ENCODE results near the gene CAND2.

CAND2 gene

DNA sequence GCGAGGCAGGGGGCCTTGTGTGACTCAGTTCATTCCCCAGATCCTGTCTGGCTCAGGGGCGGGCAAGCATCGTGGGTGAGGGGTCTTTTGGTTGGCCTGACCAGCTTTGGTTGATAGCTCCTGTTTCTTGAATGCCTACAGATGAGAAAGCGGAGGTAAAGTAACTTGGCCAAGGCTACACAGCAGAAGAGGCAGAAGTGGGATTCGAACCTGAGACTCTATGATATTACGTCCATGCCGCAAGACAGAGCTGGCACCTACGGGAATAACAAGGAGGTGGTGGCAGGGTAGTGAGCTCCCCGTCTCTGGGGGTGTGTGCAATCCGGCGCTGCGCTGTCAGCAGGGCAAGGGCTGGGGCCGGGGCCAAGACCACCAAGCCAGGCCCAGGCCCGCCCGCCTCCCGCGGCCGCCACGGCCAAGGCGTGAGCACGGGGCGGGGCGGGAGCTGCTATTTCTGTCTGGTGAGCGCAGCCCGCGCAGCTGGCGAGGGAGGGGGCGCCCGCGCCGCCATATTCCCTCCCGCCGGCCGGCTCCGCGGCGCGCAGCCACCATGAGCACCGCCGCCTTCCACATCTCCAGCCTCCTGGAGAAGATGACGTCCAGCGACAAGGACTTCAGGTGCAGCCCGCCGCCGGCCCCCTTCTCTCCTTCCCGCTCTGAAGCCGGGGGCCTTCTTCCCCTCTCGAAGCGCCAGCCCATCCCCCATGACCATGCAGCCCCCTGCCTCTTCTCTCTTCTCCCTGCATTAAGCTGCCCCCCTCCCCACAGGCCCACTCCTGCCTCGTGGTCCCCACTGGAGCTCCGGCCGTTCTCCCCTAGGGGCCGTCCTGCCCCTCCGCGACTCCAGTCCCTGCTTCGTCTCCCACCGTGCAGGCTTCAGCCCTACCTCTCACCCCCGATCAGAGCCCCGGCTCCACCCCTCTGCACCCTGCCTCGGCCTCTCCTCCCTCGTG lies at the start of gene CAND2:
Gene CAND2, plus strand, starts transcription at position 510 of the 953 bp plus-strand sequence. Its CDS starts 41 bp downstream, at position 551.
- DNase-seq (ENCODE audit: low read depth): peak; percentile 36

DNA sequence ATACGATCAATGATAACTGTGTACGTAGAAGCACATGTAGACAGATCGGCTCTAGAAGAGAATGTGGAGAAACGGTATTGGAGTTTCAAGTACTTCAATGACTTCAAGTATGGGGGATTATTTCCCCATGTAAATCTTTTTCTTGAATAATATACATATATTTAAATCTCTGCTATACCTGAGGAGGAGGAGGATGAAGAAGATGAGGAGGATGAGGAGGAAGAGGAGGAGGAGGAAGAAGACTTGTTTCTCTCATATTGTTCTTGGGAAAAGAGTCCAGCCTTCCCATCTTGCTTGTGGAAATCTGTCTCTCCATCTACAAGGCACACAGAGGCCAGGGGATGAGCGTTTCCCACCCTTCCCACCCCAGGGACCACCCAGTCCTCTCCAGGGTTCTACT lies 48.0 kb upstream of the CAND2 start:
- DNase-seq (ENCODE audit: low read depth): no peak

DNA sequence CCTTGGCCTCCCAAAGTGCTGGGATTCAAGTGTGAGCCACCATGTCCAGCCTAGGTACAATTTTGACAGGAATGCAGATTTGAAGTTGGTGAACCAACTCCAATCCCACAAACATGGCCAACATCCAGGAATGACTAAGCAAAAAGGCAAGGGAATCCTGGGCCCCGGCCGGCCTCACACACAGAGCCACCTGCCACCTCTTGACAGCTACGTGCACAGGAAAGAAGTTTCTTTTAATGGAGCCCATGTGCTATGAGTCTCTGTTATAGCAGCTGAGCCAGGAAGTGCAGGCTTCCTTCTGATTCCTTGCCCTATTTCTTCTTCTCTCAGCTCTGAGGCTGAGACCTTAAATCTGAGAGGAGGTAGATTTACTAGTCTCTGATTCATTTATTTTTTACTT lies 46.3 kb upstream of the CAND2 start:
- DNase-seq (ENCODE audit: low read depth): peak; percentile 70

DNA sequence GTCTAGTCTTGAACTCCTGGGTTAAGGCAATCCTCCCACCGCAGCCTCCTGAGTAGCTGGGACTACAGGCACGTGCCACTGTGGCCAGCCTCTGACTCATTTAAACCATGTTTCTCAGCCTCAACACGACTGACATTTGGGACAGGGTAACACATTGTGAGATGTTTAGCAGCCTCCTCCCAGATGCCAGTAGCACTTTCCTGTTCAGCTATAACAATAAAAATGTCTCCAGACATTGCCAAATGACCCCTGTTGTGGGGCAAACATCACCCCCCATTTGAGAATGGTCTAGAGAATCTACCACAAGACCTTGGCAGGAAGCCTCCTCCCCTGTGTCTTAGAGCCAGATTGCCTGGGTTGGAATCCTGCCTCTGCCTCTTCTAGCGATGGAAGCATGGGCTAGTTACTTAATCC lies 45.8 kb upstream of the CAND2 start:
- peak; percentile 73 for DNase-seq (ENCODE audit: low read depth)

DNA sequence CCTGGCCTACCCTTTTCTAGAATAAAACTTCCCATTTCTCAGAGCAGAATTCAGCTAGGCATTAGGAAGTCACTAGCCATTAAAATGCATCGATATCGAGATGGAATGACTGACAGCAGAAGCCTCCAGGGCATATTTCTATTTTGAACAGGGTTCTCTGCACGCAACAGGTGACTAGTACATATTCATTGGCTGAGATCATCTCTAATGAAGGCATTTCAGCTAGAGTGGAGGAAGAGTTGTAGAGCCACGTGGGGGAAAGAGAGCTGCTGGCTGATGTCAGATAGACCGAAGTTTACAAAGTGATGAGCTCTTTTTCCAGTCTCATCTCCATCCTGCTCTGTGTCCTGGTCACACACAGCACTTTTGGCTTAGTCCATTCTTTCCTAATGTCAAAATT lies 44.9 kb upstream of the CAND2 start:
- peak; percentile 20 for DNase-seq (ENCODE audit: low read depth)

DNA sequence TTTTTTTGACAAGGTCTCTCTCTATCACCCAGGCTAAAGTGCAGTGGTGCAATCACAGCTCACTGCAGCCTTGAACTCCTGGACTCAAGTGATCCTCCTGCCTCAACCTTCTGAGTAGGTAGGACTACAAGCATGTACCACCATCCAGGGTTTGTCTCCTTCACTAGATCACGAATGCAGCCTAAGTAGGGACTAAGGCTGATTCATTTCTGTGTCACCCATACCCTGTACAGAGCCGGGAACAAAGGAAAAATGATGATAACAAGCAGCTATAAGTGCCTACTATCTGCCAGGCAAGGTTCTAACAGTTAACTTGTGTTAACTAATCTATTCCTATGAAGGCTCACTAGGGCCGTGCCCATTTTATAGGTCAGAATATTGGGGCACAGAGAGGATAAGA lies 44.4 kb upstream of the CAND2 start:
- DNase-seq (ENCODE audit: low read depth): no peak

DNA sequence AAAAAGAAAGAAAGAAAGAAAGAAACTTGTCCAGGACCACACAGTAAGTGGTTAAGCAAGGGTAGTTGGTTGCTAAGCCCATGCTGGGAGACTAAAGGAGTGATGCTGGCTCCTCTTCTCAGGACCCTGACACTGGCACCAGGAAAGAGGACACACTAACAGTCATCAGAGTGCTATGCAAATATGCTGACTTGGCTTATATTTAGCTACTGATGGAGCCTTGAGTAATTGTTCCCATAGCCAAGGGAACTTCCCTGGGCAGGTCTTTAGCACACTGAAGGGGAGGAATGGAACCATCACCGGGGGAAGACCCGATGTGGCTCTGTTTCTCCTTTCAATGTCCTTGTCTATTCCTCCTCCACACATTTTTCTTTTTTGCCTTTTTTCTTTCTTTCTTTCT lies 43.7 kb upstream of the CAND2 start:
- no peak for DNase-seq (ENCODE audit: low read depth)

DNA sequence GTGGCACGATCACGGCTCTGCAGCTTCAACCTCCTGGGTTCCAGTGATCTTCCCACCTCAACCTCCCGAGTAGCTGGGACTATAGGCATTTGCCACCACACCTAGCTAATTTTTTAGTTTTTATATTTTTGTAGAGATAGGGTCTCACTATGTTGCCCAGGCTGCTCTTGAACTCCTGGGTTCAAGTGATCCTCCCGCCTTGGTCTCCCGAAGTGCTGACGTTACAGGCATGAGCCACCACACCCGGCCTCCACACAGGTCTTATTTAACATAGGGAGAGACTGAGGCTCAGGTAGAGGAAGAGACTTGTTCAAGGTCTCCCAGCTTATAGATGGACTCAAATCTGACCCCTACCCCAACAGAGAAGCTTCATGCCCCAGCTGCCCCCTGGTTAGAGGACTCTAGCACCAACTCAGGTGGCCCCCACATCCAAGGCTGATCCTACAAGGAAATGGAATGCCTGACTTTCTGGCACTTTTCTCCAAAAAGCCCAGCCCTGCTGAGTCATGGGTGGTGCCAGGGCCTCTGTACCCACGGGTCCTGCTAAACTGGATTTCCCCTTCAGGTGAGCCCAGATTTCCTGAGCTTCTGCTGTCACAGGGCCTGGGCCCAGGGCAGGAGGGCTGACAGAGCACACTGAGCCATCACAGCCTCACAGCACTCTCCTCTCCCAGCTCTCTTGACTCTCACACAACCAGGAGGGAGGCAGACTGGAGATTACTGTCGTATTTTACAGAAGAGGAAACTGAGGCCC lies 43.0 kb upstream of the CAND2 start:
- no peak for DNase-seq (ENCODE audit: low read depth)

DNA sequence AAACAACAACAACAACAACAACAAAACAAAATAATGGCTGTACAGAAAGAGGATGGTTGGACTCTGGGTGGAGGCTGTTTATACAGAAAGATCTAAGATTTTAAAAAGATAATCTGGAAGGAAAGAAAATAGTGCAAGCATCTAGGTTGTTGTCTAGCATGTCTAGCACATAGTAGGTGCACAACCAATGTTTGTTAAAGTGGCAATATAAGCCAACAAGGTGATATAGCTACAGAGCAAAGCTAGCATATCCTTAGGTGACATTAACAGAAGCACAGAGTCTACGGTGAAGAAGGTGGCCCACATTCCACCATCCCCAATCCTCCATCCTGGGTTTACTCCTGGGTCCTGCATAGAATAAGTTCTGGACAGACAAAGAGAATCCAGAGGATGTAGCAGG lies 42.2 kb upstream of the CAND2 start:
- no peak for DNase-seq (ENCODE audit: low read depth)

DNA sequence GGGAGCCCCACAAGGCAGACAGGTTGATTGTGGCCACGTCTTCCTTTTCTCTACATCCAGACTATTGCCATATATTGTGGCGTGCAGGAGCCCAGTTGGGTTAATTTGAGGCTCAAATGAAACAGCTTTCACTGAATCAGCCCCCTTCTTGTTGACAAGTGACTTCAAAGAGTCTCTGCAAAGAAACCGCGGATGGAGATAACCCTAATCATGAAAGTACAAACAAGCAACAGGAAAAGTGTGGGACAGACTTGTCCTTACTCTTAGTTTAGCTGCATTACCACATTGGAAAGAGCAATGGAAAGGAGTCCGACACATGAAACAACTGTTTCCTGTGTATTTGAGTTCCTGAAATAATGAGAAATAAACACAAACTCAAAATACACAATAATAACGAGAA lies 40.7 kb upstream of the CAND2 start:
- DNase-seq (ENCODE audit: low read depth): no peak

DNA sequence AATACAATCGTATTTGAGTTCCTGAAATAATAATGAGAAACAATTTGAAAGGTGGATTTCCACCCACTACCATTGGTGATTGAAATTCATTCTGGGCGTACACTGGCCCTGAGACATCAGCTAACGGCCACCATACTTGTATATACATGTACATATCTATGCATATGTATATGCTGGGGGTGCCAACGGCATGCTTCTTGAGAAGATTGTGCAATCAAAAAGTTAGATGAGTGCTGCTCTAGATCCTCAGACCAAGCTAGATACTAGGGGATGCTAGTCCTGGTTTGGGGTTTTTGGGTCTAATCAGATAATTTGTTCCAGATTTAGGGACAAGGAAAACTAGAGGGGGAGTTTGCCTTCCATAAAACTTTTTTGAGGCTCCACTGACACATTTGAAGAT lies 40.3 kb upstream of the CAND2 start:
- DNase-seq (ENCODE audit: low read depth): no peak

DNA sequence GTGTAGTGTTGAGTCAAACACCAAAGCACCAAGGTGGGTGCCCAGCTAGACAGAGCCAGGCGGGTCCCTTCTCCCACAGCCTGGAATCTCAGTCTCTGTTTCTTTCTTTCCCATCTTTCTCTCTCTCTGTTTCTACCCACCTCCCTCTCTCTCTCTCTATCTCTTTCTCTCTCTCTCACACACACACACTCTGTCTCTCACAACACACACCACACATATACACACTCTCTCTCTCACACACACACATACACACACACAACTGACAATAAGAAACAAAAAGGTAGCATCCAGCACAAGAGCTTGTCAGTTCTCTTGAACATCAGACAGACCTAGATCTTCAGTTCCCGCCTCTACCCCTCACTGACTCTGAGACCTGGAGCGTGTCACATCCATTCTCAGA lies 39.8 kb upstream of the CAND2 start:
- no peak for DNase-seq (ENCODE audit: low read depth)

DNA sequence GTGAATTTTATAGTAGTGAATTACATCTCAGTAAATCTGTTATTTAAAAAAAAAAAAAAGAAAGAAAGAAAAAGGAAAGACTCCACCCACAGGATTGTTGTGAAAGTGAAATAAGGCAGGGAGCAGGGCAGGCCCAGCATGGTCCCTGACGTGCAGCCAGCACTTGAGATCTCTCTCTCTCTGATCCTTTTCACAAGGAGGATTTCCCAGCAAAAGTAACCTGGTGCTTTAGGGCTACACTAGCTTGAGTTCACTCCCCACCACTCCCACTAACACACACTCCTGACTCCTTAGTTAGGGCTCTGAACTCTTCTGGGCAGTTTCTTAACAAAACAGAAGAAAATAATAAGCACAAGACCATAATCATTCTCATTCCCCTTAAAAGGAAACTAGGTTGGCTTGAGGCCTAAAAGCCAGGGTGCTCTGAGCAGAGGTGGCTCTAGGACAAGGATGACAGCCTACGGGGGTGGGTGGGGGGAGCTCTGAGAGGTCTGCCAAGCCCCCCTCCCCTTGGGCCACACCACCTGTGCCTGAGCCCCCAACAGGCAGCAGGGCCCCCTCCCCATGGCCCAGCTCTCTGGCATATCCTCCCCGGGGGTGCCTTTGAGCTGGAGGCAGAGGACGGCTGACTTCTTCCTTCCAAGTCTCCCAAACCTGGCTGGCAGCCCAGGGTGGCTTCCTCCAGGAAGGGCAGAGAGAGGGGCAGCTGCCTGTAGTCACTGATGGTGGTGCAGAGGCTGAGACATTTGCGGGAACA lies 38.3 kb upstream of the CAND2 start:
- DNase-seq (ENCODE audit: low read depth): peak; percentile 78

DNA sequence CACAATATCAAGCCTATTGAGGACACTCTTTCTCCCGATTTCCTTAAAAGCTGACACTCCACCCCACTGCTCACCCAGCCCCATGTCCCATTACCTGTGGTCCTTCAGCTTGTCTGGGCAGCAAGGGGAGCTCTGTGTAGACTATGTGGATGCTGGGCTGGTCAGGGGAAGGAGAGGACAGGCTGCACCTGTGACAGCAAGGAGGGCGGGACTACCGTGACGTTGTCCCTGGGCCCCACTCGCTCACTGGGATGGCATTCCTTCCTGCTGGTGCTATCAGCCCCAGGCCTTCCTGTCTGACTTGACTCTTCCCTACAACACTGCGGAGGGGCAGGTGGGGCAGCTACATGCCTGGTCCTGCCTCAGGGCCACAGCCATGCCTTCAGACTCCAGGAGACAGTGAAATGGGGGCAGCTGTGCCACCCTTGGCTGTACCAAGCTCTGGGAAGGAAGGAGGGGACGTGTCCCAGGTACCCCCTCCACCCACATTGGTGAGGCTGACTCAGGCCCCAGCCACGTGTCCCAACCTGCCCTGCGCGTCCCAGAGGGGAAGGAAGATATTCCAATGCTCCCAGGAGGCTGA lies 37.3 kb upstream of the CAND2 start, which contains the start of gene TMEM40:
Gene TMEM40, minus strand, starts transcription at position 163 of the 583 bp plus-strand sequence. CDS start 9,427 bp downstream, outside the sequence.
- no peak for DNase-seq (ENCODE audit: low read depth)

DNA sequence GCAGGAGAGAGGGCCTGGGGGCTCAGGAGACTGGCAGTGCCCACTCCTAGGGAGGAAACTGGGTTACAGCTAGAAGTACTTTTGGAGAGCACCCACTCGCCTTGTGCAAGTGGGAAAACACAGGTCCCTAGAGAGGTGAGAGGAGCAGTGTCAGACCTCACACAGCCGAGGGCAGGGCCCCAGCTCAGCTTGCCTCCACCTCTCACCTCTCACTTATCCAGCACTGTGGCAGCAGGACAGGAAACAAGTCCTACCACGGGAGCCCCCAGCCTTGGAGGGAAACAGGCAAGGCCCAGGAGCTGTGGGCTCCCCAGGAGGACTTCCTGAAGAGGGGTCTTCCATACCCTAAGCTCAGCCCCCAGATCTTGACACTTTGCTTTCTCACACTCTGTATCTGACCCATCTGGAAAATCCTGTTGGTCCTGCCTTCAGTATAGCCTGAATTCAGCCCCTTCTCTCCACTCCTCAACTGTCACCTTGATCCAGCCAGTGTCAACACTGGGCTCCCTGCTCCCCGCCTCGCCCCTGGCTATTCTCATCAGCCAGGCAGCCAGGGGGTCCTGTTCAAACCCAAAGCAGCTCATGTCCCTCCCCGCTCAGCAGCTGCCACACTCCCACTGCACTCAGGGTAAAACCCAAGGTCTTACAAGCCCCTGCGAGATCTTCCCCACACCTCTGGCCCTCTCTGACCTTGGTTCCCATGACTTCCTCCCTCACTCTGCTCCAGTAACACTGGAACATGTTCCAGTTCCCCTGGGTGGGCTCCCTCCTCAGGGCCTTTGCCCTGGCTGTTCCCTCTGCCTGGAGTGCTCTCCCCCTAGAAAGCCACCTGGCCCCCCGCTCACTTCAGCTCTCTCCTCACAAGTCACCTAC lies 36.6 kb upstream of the CAND2 start:
- no peak for DNase-seq (ENCODE audit: low read depth)

DNA sequence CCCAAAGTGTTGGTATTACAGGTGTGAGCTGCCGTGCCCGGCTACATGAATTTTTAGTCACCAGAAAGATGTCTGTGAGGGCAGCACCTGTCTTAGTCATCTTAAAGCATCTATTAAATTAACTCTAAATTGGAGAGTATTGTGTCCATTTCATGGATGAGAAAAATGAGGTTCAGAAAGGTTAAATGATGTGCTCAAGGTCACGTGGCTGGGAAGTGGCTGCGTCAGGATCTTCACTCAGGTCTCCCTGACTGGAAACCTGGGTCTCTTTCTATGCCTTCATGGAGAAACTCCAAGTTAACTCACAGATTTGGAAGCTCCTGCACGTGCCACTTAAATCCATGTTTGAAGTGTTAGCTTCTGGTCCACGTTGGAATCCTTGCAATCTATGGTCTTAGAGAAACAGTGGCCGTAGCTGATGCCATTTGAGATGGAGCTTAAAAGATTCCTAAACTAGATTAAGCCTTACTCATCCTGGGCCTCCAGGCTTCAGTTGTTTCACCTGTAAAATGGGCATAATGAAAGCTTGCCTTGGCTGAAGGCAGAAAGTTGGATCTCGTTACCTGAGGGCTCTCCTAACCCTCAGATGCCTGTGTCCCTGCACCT lies 32.2 kb upstream of the CAND2 start:
- no peak for DNase-seq (ENCODE audit: low read depth)

DNA sequence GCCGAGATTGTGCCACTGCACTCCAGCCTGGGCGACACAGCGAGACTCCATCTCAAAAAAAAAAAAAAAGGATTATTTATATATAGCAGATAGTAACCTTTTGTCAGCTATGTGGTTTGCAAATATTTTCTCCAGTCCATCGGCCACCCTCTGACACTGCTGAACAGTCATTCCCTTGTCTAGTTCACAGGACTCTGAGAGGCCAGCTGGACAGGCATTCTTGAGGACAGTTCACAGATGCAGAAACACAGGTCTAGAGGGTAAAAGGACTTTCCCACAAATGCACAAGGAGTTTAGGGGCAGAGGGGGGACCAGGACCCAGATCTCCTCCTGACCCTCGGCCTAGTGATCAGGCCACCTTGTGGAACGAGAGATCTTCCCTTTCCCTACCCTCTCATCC lies 29.9 kb upstream of the CAND2 start:
- no peak for DNase-seq (ENCODE audit: low read depth)

DNA sequence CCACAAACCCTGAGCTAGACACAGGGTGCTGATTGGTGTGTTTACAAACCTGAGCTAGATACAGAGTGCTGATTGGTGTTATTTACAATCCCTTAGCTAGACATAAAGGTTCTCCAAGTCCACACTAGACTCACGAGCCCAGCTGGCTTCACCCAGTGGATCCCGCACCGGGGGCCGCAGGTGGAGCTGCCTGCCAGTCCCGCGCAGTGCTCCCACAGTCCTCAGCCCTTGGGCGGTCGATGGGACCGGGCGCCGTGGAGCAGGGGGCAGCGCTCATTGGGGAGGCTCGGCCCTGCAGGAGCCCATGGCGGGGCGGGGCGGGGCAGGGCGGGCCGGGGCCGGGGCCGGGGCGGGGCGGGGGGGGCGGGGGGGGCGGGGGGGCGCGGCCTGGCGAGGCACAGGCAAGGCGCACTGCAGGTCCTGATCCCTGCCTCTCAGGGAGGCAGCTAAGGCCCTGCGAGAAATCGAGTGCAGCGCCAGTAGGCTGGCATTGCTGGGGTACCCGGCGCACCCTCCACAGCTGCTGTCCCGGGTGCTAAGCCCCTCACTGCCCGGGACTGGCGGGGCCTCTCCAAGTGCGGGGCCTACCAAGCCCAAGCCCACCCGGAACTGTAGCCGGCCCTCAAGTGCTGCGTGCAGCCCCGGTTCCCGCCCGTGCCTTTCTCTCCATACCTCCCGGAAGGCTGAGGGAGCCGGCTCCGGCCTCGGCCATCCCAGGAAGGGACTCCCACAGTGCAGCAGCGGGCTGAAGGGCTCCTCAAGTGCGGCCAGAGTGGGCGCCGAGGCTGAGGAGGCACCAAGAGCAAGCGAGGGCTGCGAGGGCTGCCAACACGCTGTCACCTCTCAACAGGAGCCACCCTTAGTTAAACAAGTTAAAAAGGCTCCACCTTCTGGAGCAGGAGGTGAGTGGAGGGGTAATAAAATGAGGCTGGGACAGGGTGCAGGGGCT lies 27.6 kb upstream of the CAND2 start:
- no peak for DNase-seq (ENCODE audit: low read depth)

DNA sequence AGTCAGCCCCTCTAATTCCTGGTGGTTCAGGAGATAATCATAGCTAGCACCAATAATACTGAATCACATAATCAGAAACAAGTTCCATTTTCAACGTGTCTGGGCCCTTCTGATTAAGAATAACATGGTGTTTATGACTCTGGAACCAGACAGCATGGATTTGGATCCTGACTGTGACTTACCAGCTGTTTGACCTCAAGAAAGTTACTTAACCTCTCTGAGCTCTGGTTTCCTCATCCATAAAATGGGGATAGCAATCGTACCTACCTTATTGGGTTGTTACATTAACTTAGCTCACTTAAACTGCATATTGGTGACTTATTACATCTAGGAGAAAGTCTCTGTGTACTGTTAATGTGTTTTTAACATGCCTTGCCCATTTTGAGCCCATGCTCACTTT lies 26.7 kb upstream of the CAND2 start:
- DNase-seq (ENCODE audit: low read depth): no peak

Measured in iris pigment epithelial cell (primary cell).